ENCODE results near the gene SRF.

Gene SRF

GRCh38 chr6:43185391-43185985 is 14.4 kb downstream of the SRF start:
- intact Hi-C loops (cut with DNase I; ENCODE audit: low total_unique reads) = no loop called here
- no peak for DNase-seq
- H3K4me1 ChIP-seq = peaks cover 0 to 23% (median 13%) of the 10 kb centered on the region in 4 donors
- H3K27ac ChIP-seq = no peak overlapping the region
- H3K4me3 ChIP-seq = no peak overlapping the region
- no peaks in the 10 kb centered on the region for H3K9me3 ChIP-seq
- no peak for TF ChIP-seq CTCF (IDR thresholded peaks at IDR 0.05)
- no peaks in the 10 kb centered on the region for H3K27me3 ChIP-seq
- peaks cover 3 to 54% (median 37%) of the 10 kb centered on the region in 3 donors for H3K36me3 ChIP-seq

GRCh38 chr6:43186019-43186418 is 14.9 kb downstream of the SRF start:
- peaks cover 0 to 52% (median 37%) of the 10 kb centered on the region in 3 donors for H3K36me3 ChIP-seq
- peak in 1 of 2 donors; percentile 59 for DNase-seq
- H3K9me3 ChIP-seq = no peaks in the 10 kb centered on the region
- H3K27ac ChIP-seq = no peak overlapping the region
- no peaks in the 10 kb centered on the region for H3K27me3 ChIP-seq
- H3K4me3 ChIP-seq = no peak overlapping the region
- no peak for TF ChIP-seq CTCF (IDR thresholded peaks at IDR 0.05)
- H3K4me1 ChIP-seq = peaks cover 0 to 23% (median 13%) of the 10 kb centered on the region in 4 donors
- intact Hi-C loops (cut with DNase I; ENCODE audit: low total_unique reads) = no loop called here

GRCh38 chr6:43186706-43187105 is 15.6 kb downstream of the SRF start:
- Histone ChIP-seq H3K36me3 (peaks cover 0 to 57% (median 37%) of the 10 kb centered on the region in 3 donors), H3K4me1 (peaks cover 0 to 16% (median 8%) of the 10 kb centered on the region in 4 donors), H3K27ac (no peak overlapping the region), H3K27me3 (no peaks in the 10 kb centered on the region), H3K4me3 (no peak overlapping the region), H3K9me3 (no peaks in the 10 kb centered on the region)
- intact Hi-C loops (cut with DNase I; ENCODE audit: low total_unique reads) = no loop called here
- no peak for TF ChIP-seq CTCF (IDR thresholded peaks at IDR 0.05)
- DNase-seq = peak in 1 of 2 donors; percentile 7

GRCh38 chr6:43187821-43188220 is 16.8 kb downstream of the SRF start:
- intact Hi-C loops (cut with DNase I; ENCODE audit: low total_unique reads) = no loop called here
- no peaks in the 10 kb centered on the region for H3K27me3 ChIP-seq
- peaks cover 0 to 68% (median 45%) of the 10 kb centered on the region in 3 donors for H3K36me3 ChIP-seq
- no peaks in the 10 kb centered on the region for H3K9me3 ChIP-seq
- TF ChIP-seq CTCF (IDR thresholded peaks at IDR 0.05) = no peak
- H3K27ac ChIP-seq = no peak overlapping the region
- H3K4me1 ChIP-seq = peaks cover 0 to 12% (median 5%) of the 10 kb centered on the region in 4 donors
- DNase-seq = peak in 1 of 2 donors; percentile 16
- no peak overlapping the region for H3K4me3 ChIP-seq

- Histone ChIP-seq H3K4me1 (peaks cover 0 to 8% (median 2%) of the 10 kb centered on the region in 4 donors), H3K4me3 (no peak overlapping the region), H3K9me3 (no peaks in the 10 kb centered on the region), H3K27me3 (no peaks in the 10 kb centered on the region), H3K36me3 (peaks cover 0 to 74% (median 50%) of the 10 kb centered on the region in 3 donors), H3K27ac (no peak overlapping the region)
- TF ChIP-seq CTCF (IDR thresholded peaks at IDR 0.05) = no peak
- DNase-seq = peak in 1 of 2 donors; percentile 31
- intact Hi-C loops (cut with DNase I; ENCODE audit: low total_unique reads) = no loop called here
Observed at GRCh38 chr6:43188426-43188825, 17.4 kb downstream of the SRF start.

All from tibial artery (tissue), 4 donors.